ENCODE results near the gene TIMP1. TPM values are rescaled to one million over a fixed set of nuclear protein-coding genes. Genes with fewer than 3 reads are reported as not detected.
"Not testable (repeated sequence)": the region's sequence is repeated elsewhere in the genome, so short reads cannot be mapped to it uniquely, and the experiment has no call there.

Gene TIMP1
- total RNA-seq, 1 donor from 2014 or later = 51.4 TPM

DNA sequence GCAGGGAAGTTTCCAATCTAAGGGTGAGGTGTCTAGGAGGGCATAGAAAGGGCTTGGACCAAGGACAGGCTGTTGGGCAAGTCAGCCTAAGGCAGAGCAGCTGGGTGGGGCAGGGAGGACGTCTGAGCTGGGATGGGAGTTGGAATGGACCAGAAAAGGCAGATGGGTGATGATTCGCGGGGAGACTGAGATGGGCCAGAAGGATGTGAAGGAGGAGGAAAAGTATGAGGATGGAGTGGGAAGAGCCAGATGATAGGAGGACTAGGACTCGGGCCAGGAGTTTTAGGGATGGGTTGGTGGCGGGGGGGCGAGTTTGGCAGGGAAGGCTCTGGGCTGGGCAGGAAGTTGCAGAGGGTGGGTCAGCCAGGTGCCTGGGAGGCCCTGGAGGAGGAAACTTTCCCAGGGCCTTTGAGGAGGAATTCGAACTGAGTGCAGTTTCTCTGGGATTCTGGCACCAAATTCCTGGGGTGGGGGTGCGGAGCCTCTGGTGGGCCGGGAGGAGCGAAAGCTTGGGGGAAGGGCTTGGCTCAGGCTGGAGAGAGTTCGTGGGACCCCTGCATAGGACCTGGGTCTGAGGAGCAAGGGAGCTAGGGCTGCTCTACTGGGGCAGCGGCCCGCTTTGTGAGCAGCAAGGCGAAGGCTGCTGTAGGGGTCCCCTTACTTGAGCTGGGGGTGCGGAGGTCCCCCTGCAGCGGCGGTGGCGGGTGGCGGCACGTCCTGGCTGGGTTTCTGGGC lies 8.7 kb upstream of the TIMP1 start:
- DNase-seq = peak; percentile 82

DNA sequence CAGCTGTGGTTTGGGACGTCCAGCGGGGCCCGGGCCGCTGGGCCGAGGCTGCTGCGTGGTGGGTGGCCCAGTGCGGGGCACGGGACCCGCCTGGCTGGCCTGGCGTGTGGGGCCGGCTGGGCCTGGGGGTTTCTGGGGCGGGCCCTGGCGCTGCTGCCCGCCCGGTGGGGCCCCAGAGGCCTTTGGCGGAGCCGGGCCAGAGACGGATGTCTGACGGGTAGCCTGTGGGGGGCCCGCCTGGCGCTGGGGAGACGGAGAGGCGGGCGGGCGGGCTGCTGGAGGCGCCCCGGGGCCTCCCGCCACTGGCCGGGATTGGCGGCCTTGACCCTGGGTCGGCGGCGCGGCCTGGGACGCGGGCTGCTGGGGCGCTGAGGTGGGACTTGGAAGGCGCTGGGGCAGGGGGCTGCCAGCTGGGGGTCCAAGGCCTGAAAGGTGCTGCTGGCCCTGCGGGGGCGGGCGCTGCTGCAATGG lies 8.1 kb upstream of the TIMP1 start:
- no peak for DNase-seq

DNA sequence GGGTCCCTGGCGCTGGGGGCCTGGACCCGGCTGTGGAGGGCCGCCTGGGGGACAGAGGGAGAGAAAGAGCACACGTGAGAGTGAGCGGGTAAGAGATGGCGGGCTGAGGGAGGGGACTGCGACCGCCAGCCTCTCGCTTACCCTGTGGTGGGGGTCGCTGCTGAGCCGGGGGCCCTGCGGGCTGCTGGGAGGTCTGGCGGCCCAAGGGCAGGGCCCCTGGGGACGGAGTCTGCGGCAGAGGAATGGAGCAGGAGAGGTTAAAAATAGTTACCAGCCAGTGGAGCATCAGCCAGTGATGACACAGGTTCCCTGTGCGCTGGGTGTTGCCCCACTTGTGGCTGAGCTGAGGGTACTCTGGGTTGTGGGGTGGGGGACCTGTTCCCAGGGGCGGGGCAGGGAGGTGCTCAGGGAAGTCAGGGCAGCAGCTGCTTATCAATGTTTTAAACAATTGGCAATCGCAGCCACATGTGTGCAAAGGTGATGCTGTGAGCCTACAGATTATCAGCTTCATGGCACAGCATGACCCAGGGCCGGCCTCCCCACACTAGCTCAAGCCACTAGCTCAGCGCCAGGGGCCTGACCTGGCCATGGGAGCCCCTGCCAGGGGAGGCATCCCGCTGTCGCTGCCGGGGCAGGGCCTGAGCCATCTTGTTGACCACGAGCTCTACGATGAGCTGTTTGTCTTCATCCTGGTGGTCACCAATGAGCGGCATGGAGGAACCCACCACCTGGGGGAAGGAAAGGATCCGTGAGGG lies 7.5 kb upstream of the TIMP1 start:
- DNase-seq = no peak

DNA sequence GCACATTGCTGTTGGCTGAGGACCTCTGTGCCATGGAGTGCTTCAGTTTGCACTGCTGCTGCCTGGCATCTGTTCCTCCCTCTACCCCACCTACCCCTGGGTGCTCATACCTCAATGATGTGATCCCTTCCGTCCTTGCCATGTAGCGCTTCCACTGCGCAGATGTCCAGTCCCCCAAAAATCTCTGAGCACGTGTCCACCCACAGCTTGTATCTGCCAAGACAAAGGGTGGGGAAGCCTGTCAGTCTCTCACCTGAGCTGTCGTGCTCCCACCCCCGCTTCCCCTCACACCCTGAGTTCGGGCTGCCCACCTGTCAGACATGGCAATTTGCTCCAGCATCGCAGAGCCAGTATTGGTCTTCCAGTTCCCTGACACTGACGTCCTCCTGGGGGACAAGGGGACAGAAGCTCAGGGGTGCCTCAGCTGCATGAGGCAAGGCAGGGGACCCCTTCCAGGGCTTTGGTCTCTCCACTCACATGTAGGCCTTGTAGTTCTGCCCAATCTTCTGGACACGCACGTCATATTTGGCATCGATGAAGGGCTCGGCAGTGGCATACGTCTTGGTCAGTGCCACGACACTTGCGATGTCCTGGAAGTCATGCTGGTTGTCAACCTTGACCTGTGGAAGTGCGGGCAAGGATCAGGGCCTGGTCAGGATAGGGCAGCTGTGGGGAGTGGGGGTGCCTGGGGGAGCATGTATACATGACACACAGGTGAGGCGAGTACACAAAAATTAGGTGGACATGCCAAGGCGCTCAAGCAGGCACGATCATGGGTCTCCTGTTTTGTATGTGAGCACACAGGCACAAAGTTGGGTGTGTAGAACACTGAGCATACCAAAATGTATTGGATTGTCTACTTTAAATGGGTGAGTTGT lies 6.0 kb upstream of the TIMP1 start:
- DNase-seq = no peak

DNA sequence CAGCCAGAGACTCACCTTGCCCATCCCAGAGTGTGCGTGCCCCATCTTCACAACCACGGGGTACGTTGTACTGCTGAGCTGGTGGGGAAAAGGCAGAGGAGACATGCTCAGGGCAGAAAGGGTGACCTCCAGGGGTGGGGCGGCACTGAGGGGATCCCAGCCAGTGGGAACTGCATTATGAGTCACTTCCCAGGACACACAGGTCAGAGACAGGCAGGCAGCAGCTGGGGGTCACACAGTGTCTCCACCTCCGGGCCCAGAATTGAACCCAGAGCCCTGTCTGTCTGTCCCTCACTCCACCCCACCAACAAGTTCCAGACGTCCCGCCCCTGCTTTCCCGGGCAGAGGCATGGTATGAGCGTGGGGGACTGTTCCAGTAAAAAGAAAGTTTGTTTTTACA lies 4.8 kb upstream of the TIMP1 start:
- no peak for DNase-seq

DNA sequence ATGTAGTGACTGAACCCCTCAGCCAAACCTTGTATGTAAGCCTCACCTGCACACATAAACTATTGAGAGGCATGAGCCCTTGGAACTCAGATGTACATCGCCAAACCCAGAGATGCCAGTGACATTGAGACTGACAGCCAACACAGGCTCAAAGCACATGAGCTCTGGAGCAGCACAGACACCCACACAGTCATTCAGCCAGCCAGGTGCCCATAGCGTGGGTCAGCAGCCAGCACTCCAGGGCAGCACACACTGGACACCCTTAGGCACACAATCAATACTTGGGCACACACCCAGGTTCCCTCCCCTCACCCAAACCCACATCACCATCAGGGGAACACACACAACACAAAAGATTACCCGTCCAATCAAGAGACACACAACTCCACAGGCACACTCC lies 4.3 kb upstream of the TIMP1 start:
- no peak for DNase-seq

DNA sequence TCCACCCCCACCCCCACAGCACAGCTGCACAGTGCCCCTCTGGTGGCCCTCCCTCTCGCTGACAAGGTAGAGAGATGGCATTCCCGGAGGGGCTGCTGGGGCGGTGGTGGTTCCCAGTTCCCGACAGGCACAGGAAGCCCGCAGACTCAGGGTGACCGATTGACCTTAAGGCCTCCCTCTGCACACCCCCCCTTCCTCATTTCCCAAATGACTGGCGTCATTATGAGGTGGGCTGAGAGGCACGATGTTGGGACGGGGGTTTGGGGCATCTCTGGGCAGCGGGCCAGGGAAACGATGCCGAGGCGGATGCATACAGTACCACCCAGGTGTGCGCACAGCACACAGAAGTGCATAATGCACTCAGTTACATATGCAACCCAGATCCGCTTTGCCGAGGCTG lies 3.5 kb upstream of the TIMP1 start:
- no peak for DNase-seq

DNA sequence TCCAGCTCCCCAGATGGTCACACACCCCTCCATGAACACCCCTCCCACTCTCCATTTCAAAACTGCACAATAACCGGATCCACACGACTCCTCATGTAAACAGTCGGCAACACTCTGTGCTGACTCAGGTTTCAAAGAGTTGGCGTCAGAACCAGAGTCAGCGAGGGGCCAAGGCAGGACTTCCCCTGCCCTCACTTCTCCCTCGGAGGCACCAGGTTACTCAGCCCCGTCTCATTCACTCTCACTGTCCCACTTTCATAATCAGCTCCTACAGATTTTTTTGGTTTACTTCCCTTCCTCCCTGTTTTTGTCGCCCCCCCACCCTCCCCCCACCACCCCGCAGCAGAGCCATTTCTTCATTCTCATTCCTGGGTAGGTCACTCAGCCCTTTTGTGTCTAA lies 2.7 kb upstream of the TIMP1 start:
- no peak for DNase-seq

DNA sequence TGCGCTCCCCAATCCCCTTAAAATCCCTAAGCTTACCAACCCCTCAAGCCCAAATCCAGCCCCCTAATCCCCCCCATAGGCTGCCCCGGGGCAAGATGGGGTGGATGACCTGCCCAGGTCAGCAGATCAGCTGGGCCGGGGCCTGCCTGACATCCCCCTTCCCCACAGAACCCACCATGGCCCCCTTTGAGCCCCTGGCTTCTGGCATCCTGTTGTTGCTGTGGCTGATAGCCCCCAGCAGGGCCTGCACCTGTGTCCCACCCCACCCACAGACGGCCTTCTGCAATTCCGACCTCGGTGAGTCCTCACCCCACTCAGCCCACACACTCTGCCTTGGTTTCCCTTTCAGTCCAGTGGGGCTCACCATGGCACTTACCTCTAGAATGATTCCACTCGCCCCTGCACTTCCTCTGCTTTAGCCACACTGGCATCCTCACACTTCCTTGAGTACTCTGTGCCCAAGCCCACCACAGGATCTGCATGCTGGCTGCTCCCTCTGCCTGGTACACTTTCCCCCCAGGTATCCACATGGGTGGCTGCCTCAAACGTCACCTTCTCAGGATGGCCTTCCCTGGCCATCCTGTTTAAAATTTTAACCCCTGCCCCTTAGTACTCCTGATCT lies 1.1 kb downstream of the TIMP1 start:
- no peak for DNase-seq

DNA sequence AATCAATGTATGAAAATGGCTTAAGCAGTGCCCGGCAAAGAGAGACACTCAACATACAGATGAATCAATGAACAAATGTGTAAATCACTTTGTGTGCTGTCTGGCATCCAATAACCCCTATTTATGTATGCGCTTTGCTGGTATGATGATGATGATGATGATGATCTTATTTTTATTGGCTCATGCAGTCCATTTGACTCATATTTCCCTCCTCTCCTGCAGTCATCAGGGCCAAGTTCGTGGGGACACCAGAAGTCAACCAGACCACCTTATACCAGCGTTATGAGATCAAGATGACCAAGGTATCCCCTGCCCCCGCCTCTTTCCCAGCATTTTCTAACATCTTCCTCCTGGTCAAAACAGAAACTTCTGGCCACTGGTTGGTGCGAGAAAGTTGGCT lies 2.5 kb downstream of the TIMP1 start:
- no peak for DNase-seq

DNA sequence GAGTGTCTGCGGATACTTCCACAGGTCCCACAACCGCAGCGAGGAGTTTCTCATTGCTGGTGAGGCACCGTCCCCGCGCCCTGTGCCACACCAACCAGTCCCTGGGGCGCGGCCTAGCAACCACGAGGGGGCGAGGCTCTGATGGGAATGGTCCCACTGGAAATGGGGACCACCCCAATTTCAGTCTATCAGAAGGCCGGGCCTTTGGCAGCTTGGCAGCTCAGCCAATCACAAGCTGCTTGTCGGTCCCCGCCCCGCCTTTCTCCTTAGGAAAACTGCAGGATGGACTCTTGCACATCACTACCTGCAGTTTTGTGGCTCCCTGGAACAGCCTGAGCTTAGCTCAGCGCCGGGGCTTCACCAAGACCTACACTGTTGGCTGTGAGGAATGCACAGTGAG lies 3.0 kb downstream of the TIMP1 start:
- DNase-seq = no peak

DNA sequence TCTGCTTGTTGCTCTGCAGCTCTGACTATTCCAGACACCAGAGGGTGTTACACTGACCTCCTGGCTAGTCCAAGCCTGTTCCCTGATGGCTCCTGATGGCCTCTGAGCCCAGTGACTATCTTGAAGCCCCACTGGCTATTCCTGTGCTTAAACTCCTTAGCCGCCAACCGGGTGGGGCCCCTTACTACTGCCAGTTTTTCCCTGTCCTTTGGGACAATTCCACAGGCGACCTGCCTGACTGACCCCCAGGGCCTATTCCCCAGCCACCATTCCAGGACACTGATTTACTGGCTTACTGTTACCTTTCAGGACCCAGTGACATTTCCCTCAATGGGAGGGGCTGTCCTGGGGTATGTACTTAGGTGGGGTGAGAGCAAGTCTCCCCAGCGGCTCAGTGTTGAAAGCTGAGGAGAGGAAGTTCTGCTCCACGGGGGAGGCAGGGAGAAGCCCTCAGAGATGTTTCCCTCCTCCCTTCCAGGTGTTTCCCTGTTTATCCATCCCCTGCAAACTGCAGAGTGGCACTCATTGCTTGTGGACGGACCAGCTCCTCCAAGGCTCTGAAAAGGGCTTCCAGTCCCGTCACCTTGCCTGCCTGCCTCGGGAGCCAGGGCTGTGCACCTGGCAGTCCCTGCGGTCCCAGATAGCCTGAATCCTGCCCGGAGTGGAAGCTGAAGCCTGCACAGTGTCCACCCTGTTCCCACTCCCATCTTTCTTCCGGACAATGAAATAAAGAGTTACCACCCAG lies 4.0 kb downstream of the TIMP1 start:
- no peak for DNase-seq

DNA sequence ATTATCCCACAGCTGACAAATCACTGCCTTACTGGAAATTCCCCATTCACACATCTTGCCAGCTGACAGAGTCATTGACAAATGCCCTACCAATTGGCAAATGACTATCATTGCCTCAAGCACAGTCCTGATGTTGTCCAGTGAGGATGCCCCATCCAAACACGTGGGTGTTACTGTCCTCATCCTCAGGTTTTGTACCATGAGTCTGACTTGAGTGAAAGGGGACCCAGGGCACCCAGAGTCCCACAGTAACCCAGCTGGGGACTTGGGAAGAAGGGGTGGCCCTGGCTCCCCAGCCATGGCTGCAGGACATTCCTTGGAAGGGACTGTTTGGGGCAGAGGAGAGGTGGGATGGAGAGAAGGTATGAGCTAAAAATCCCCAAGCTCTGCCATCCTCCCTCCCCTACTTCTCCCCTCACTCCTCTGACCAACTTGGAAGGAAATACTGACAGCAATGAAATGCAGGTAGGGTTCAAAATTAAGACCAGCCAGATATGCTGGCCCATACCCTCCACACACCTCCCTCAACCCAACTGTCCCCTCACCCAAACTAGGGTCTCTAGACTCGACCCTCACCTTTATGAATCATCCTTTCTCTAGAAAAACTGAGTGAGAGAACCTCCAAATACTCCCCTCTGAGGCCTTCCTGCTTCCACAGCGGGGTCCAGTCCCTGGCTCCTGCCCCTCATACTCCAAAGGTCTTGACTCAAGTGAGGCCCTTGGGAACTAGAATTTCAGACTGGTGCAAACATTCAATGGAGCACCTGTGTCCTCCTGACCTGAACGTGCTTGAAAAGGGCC lies 5.1 kb downstream of the TIMP1 start:
- no peak for DNase-seq

DNA sequence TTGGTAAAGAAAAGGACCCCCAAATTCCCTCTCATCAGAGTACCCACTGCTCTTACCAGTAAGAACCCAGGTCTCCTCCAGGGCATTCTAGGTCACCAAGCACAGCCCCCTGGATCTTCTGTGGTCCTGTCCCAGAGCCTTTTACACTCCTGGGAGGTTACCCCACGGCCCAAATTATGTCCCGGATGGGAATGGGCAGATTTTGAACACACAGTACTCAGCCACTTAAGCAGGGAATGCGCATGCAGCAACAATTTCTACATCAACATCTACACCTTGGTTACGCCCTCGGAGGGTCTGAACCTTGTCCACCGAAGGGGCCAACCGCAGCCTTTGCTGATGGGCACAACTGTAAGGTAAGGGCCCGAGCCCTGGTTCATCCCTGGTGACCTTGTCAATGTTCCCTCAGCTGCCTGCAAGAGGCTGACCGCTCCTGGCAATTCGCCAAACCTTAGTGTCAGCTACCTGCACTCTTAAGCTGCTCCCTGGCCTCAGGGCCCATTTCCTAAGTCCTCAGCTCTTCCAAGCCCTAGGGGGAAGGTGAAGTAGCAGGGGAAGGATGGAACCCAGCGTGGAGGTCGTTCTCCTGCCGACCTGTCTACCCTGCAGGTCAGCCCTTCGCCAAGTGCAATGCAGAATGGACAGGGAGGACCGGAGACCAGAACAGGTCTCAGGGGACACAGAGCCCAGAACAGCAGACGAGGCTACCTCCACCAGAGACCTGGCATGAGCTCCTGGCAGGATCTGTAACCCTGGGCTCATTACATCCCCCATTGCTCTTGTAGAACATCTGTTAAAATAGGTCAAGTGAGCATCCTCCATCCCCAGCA lies 5.9 kb downstream of the TIMP1 start:
- no peak for DNase-seq

DNA sequence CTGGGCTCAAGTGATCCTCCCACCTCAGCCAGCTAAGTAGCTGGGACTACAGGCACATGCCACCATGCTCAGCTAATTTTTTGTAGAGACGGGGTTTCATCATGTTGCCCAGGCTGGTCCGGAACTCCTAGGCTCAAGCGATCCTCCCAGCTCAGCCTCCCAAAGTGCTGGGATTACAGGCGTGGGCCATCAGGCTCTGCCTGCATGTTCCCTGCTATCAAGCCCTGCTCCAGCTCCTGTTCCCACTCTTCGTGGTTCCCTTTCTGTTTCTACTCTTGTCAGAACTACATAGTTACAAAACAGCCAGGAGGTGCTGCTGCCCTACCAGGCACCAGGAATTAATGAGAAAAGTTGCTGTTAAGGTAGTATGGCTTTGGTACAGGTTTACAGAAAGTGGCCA lies 8.7 kb downstream of the TIMP1 start:
- DNase-seq = no peak

DNA sequence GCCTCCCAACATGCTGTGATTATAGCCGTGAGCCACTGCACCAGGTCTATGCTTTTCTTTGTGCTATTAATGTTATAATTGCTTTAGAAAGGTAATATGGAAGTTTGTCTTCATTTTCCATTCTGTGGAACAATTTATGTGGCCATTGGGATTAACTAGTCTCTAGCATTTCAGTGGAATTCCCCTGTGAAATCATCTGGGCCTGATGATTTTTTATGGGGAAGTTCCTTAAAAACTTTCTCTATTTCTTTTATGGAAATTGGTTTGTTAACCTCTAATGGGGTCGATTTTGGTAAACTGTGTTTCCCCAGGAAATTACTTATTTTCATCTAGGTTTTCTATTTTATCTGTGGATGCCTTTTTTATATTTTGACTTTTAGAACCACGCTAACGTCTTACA lies 11.3 kb downstream of the TIMP1 start:
- DNase-seq = no peak

DNA sequence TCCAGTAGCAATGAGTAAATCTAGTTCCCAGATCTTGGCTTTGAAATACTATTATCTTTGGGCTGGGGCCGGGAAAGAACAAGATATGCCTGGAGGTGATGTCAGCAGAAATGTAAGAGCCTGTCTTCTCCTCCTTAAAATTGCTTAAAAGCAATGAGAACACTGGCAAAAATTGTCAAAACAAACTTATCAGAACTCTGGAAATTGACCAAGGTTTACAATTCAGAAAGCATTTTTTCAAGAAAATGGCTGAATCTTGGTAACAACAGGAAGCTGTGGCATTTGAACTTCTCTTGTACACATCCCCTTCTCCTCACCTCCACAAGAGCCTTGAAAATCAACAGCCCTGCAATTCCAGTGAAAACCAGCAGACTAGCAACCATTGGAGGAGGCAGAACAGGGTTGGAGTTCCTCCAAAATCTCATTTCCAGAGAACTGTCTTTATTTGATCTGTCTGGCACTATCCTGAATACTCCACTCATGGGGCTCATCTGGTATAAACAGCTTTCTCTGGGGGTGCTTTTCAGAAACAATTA lies 13.5 kb downstream of the TIMP1 start:
- DNase-seq = no peak

DNA sequence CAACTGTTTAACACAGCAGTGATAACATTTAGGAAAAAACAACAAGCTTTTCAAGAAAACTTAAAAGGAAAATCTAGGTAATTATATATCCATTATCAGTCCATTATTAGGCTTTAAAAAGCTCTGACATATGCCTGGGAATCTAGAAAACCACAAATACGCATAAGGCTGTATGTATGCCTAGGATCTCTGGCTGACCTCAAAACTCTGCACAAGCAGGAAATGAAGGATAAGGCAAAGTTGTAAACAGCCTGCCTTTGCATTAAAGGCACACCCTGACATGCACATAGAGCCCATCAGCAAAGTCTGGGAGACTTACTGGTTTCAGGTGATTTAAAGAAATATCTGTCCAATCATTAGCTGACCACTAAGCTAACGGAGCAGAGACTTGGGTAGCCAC lies 14.0 kb downstream of the TIMP1 start:
- no peak for DNase-seq

DNA sequence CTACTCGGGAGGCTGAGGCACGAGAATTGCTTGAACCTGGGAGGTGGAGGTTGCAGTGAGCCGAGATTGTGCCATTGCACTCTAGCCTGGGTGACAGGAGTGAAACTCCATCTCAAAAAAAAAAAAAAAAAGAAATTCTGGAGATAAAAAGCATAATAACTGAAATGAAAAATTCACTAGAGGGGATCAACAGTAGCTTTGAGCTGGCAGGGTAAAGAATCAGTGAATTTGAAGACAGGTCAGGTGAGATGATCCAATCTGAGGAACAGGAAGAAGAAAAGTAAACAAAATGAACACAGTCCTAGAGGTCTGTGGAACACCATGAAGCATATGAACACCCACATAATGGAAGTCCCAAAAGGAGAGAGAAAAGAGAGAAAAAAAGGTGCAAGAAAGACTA lies 15.0 kb downstream of the TIMP1 start:
- no peak for DNase-seq

DNA sequence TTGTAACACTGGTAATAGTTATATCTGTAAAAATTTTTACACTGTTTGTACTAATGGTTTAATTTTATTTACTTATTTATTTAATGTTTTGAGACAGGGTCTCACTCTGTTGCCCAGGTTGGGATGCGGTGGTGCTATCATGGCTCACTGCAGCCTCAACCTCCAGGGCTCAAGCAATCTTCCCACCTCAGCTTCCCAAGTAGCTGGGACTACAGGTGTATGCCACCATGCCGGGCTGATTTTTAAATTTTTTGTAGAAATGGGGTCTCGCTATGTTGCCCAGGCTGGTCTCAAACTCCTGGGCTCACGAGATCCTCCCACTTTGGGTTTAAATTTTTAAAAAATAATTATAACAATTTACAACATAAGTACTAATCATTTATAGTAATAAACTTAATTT lies 20.9 kb downstream of the TIMP1 start:
- DNase-seq = not testable (repeated sequence)
